CD4-positive, alpha-beta T cell treated with Interleukin-1 beta for 1 hour (primary cell): ENCODE data around the gene JAGN1.
"Not testable (repeated sequence)": the region's sequence is repeated elsewhere in the genome, so short reads cannot be mapped to it uniquely, and the experiment has no call there.

Experiments
- DNase-seq, 2 donors: peaks; one replicate each; pipeline ENCODE4 v3.0.0-alpha.2; 2020 to 2022

The JAGN1 gene

DNA sequence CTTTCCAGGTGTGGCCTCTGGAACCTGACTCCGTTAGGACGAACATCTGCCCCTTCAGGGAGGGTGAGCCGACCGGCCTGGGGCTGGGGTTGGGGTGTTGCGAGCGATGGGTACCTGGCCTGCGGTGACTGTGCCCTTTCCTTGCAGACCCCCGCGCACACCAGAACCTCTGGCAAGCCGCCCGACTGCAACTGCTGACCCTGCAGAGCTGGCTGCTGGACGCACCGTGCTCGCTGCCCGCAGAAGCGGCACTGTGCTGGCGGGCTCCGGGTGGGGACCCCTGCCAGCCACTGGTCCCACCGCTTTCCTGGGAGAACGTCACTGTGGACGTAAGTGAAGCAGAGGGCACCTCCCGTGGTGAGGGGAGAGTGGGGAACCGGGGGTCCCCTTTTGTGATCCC lies 37.7 kb downstream of the JAGN1 start:
- DNase-seq = no peak

- no peak for DNase-seq
These were observed 40.5 kb downstream of the JAGN1 start for GRCh38 chr3:9930804-9931418.

DNA sequence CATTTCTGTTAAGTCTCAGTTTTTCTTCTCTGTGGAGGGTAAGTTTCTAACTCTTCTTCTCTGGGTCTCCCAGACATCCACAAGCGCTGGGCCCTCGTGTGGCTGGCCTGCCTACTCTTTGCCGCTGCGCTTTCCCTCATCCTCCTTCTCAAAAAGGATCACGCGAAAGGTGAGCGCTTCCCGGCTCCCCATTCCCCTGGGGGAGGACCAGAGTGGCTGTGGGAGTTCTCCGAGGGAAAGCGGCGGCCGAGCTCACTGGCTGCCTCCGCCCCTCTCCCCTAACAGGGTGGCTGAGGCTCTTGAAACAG lies 42.1 kb downstream of the JAGN1 start:
- DNase-seq = no peak

GRCh38 chr3:9932843-9933560 lies 42.6 kb downstream of the JAGN1 start:
- peak; percentile 90 for DNase-seq

GRCh38 chr3:9933561-9934234 lies 43.3 kb downstream of the JAGN1 start, which contains the start of gene CRELD1:
TSS of gene CRELD1 (plus strand) at chr3:9933834. CDS start at chr3:9934439, 605 bp downstream.
- peak; percentile 97 to 98 for DNase-seq

- peak; percentile 42 to 50 for DNase-seq
These were observed 43.8 kb downstream of the JAGN1 start for GRCh38 chr3:9934235-9934621.

DNA sequence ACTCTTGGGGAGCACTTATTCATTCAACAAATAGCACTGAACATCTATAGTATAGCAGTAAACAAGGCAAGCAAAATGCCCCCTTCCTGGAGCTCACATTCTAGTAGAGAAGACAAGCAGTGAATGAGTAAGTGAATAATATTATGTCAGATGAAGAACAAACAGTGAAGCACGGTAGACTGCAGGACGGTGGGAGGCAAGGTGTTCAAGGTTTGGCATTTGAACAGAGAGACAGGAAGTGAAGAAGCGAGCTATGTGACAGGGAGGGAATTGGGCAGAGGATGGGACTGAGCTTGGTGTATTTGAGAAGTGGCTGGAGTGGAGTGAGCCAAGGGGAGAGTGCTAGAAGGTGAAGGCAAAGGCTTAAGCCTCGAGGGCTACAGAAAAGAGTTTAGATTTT lies 44.6 kb downstream of the JAGN1 start:
- no peak for DNase-seq

DNA sequence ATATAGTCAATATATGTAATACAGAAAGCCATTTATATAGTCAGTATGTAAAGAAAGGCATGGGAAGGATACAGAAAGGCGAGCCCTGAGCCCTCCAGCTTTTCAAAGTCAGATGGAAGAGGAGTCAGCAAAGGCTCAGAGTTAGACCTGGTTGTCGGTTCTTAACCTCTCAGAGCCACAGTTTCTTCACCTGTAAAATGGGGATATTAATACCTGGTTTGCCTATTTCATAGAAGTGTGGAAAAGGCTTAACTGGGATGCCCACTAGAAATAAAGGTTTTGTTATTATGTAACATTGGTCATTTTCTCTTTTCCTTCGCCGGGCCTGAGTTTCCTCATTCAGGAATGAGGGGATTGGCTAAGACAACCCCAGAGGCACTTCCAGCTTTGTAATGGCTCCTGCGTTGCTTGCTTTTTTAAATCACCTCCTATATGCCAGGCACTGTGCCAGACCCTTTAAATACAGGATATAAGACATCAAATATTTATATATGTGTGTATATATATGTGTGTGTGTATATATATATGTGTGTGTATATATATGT lies 45.6 kb downstream of the JAGN1 start:
- no peak for DNase-seq

- no peak for DNase-seq
These were observed 47.3 kb downstream of the JAGN1 start for GRCh38 chr3:9937486-9938238.

DNA sequence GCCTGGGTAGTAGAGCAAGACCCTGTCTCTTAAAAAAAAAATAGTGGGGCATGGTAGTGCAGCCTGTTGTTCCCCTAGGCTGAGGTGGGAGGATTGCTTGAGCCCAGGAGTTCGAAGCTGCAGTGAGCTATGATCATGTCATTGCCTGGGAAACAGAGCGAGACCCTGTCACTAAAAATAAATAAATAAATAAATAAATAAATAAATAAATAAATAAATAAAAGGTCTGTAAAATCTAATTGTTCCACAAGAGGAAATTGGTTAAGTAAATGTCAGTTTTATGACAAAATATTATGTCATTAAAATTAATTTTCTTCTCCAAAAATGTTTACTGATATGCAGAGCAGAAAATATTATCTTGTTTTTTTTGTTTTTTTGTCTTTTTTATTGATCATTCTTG lies 48.6 kb downstream of the JAGN1 start:
- no peak for DNase-seq

DNA sequence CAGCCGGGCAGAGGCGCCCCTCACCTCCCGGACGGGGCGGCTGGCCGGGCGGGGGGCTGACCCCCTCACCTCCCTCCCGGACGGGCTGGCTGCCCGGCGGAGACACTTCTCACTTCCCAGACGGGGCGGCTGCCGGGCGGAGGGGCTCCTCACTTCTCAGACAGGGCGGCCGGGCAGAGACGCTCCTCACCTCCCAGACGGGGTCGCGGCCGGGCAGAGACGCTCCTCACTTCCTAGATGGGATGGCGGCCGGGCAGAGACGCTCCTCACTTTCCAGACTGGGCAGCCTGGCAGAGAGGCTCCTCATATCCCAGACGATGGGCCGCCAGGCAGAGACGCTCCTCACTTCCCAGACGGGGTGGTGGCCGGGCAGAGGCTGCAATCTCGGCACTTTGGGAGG lies 49.5 kb downstream of the JAGN1 start:
- DNase-seq = not testable (repeated sequence)

DNA sequence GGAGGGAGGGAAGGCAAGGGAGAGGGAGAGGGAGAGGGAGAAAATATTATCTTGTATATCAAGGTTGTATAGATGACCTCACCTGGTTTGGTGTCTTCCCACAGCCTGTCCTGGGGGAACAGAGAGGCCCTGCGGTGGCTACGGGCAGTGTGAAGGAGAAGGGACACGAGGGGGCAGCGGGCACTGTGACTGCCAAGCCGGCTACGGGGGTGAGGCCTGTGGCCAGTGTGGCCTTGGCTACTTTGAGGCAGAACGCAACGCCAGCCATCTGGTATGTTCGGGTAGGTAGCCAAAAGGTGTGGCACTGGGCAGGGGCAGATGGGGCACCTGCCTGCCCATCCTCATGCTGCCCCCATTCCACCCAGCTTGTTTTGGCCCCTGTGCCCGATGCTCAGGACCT lies 50.3 kb downstream of the JAGN1 start:
- no peak for DNase-seq

GRCh38 chr3:9942164-9942563 lies 51.8 kb downstream of the JAGN1 start:
- no peak for DNase-seq

- DNase-seq = no peak
These were observed 52.7 kb downstream of the JAGN1 start for GRCh38 chr3:9942934-9943690.
